PFSK-1 (cell line): ENCODE data around the gene ABHD14A.

Experiments used
- POLR2AphosphoS5 ChIP-seq: IDR thresholded peaks from 2 replicates; pipeline ENCODE4 v1.6.1; 2012; ENCODE audit warnings: low read depth, mild to moderate bottlenecking, control low read depth, low read length, moderate library complexity
- TAF1 ChIP-seq: IDR thresholded peaks from 2 replicates; pipeline ENCODE4 v1.6.1; 2012; ENCODE audit warnings: low read length, control low read depth, borderline replicate concordance; ENCODE audit not compliant: insufficient read depth

DNA sequence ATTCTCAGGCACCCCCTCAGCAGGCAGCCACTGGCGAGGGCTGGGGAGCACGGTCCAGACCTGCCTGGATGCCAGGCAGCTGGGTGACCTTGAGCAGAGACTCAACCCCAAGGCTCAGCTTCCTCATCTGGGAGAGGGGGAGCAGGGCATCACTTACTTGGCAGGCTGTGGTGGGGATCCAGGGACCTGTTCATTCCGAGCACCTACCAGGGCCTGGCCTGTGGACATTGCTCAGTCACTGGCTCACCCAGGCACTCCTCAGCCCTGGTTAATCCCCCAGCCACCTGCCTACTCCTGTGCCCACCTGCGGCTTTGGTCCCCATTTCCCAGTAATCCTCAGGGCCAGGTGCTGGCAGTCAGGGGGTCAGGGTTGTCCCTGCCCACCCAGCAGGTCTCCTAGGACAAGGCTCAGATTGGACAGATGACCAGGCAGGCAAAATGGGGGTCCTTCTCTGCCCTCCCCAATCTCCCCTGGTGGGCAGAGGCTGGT, 30.1 kb downstream of the ABHD14A start:
- TF ChIP-seq TAF1 (no peak), POLR2AphosphoS5 (no peak)
